Measurements from ENCODE around the gene EML6. TPM values are rescaled to one million over a fixed set of nuclear protein-coding genes. Genes with fewer than 3 reads are reported as not detected.

EML6 gene
- total RNA-seq, 4 donors from 2014 or later, result 1.2 to 4.4 (median 3.1) TPM

- no peaks in the 10 kb centered on the region for H3K27me3 ChIP-seq
- peak overlapping the region; percentile 73 to 82 (median 80) for H3K27ac ChIP-seq
- no peak for DNase-seq
- H3K4me1 ChIP-seq, result peaks cover 5 to 38% (median 11%) of the 10 kb centered on the region in 3 donors
- 29 to 48% methylated on average over 5 of the region's 5 CpGs for WGBS, 2 donors
- intact Hi-C loops (cut with DNase I), result no loop called here
- H3K36me3 ChIP-seq, result no peaks in the 10 kb centered on the region
- peak overlapping the region in 1 of 4 donors; percentile 15 for H3K4me3 ChIP-seq
- no peaks in the 10 kb centered on the region for H3K9me3 ChIP-seq
- TF ChIP-seq POLR2A (IDR thresholded peaks at IDR 0.05), result no peak
- no peak for TF ChIP-seq CTCF (IDR thresholded peaks at IDR 0.05)
Observed at GRCh38 chr2:54904836-54905235, 181.4 kb downstream of the EML6 start.

- Histone ChIP-seq H3K27me3 (no peaks in the 10 kb centered on the region), H3K27ac (no peak overlapping the region), H3K4me3 (no peak overlapping the region), H3K4me1 (peaks cover 5 to 24% (median 11%) of the 10 kb centered on the region in 3 donors), H3K9me3 (no peaks in the 10 kb centered on the region), H3K36me3 (no peaks in the 10 kb centered on the region)
- TF ChIP-seq POLR2A (IDR thresholded peaks at IDR 0.05) (no peak), CTCF (IDR thresholded peaks at IDR 0.05) (no peak)
- DNase-seq, result no peak
- WGBS, 2 donors, result 66 to 68% methylated on average over 3 of the region's 3 CpGs
- intact Hi-C loops (cut with DNase I), result no loop called here
Observed at GRCh38 chr2:54906716-54907115, 183.3 kb downstream of the EML6 start.

- DNase-seq, result no peak
- no peak overlapping the region for H3K27ac ChIP-seq
- no peaks in the 10 kb centered on the region for H3K36me3 ChIP-seq
- no peak for TF ChIP-seq CTCF (IDR thresholded peaks at IDR 0.05)
- no peak for TF ChIP-seq POLR2A (IDR thresholded peaks at IDR 0.05)
- H3K4me3 ChIP-seq, result no peak overlapping the region
- 94 to 100% methylated on average over 1 of the region's 1 CpG for WGBS, 2 donors
- intact Hi-C loops (cut with DNase I), result no loop called here
- peaks cover 5 to 23% (median 11%) of the 10 kb centered on the region in 3 donors for H3K4me1 ChIP-seq
- no peaks in the 10 kb centered on the region for H3K9me3 ChIP-seq
- no peaks in the 10 kb centered on the region for H3K27me3 ChIP-seq
Observed at GRCh38 chr2:54907663-54908062, 184.2 kb downstream of the EML6 start.

- Histone ChIP-seq H3K4me3 (no peak overlapping the region), H3K36me3 (no peaks in the 10 kb centered on the region), H3K4me1 (peaks cover 5 to 18% (median 11%) of the 10 kb centered on the region in 3 donors), H3K9me3 (no peaks in the 10 kb centered on the region), H3K27me3 (no peaks in the 10 kb centered on the region), H3K27ac (no peak overlapping the region)
- intact Hi-C loops (cut with DNase I), result no loop called here
- DNase-seq, result no peak
- TF ChIP-seq POLR2A (IDR thresholded peaks at IDR 0.05) (no peak), CTCF (IDR thresholded peaks at IDR 0.05) (no peak)
- 77 to 82% methylated on average over 5 to 6 of the region's 6 CpGs for WGBS, 2 donors
Observed at GRCh38 chr2:54908591-54908990, 185.1 kb downstream of the EML6 start.

- 55 to 70% methylated on average over 3 of the region's 3 CpGs for WGBS, 2 donors
- DNase-seq, result no peak
- Histone ChIP-seq H3K36me3 (no peaks in the 10 kb centered on the region), H3K27ac (no peak overlapping the region), H3K4me1 (peaks cover 5 to 14% (median 7%) of the 10 kb centered on the region in 3 donors), H3K9me3 (no peaks in the 10 kb centered on the region), H3K4me3 (no peak overlapping the region), H3K27me3 (no peaks in the 10 kb centered on the region)
- TF ChIP-seq POLR2A (IDR thresholded peaks at IDR 0.05), result no peak
- TF ChIP-seq CTCF (IDR thresholded peaks at IDR 0.05), result no peak
- intact Hi-C loops (cut with DNase I), result no loop called here
Observed at GRCh38 chr2:54909001-54909400, 185.5 kb downstream of the EML6 start.
